ENCODE measurements around the gene QRICH1. TPM values are rescaled to one million over a fixed set of nuclear protein-coding genes. Genes with fewer than 3 reads are reported as not detected.

QRICH1 gene
- total and polyA plus RNA-seq, 10 of the 15 experiments (the other 5 are each of a cell fraction or from before 2014, with no cell fraction given), result 22.2 to 116 (median 81.4) TPM

- no peak overlapping the region for H2AFZ ChIP-seq (ENCODE audit: control insufficient read depth, low read depth, low read length)
- no peak overlapping the region for H3K4me2 ChIP-seq (ENCODE audit: control insufficient read depth, insufficient read depth)
- BruUV-seq (replicated peaks), result no TSS peak
- no peak for ATAC-seq
- no peaks in the 10 kb centered on the region for H4K20me1 ChIP-seq (ENCODE audit: control insufficient read depth, insufficient read depth)
- no peak for TF ChIP-seq SREBF2 (IDR thresholded peaks at IDR 0.05; ENCODE audit: low read length)
- TF ChIP-seq POLR2AphosphoS2 (IDR thresholded peaks at IDR 0.05; ENCODE audit: low read depth, low read length), result no peak
- TF ChIP-seq KAT2A (conservative IDR thresholded peaks at IDR 0.05; ENCODE audit: control insufficient read depth, low read depth, low read length), result no peak
- no peak for TF ChIP-seq SPI1 (IDR thresholded peaks at IDR 0.05; ENCODE audit: borderline replicate concordance, insufficient read depth, low read depth, low read length)
- TF ChIP-seq SIX5 (IDR thresholded peaks at IDR 0.05; ENCODE audit: low read depth, low read length, severe bottlenecking), result no peak
- no peak for TF ChIP-seq IRF5 (IDR thresholded peaks at IDR 0.05; ENCODE audit: borderline replicate concordance)
- TF ChIP-seq KDM1A (IDR thresholded peaks at IDR 0.05; ENCODE audit: borderline replicate concordance), result no peak
- H3K9me3 ChIP-seq (replicated peaks; ENCODE audit: control insufficient read depth, insufficient read depth, low read length), result no peaks in the 10 kb centered on the region
- no peak overlapping the region for H3K27ac ChIP-seq (ENCODE audit: control insufficient read depth, insufficient read depth)
- in situ Hi-C loops (cut with MboI) (no loop called here), intact Hi-C loops (cut with micrococcal nuclease; ENCODE audit: unreplicated experiment) (no loop called here)
- no peak for DNase-seq (ENCODE audit: low read depth, low spot score)
- no peak for FAIRE-seq
- CTCF ChIA-PET, result no interaction called here
- no peak overlapping the region for H3K9ac ChIP-seq (ENCODE audit: control insufficient read depth, insufficient read depth, low read length)
- peaks cover 3 to 4% of the 10 kb centered on the region in 2 experiments; a peak in 2 of 4 replicates for H3K27me3 ChIP-seq (replicated peaks in 1 of 2; ENCODE audit: control insufficient read depth in 2 of 2, insufficient read depth in 2 of 2, low read length in 1 of 2)
- H3K79me2 ChIP-seq (ENCODE audit: control insufficient read depth, insufficient read depth, low read length), result no peaks in the 10 kb centered on the region
- no peaks in the 10 kb centered on the region for H3K4me1 ChIP-seq (ENCODE audit: control insufficient read depth, insufficient read depth, low read length)
- SMC1A ChIA-PET (ENCODE audit: uncharacterized antibody, unreplicated experiment), result no interaction called here
- POLR2A ChIA-PET, result no interaction called here
- 8% methylated on average over 12 of the region's 12 CpGs for WGBS (ENCODE audit: insufficient coverage, insufficient replicate concordance, low lambda C conversion rate, missing lambda C conversion rate)
- no peak overlapping the region for H3K4me3 ChIP-seq
- RAD21 ChIA-PET (ENCODE audit: unreplicated experiment), result no interaction called here
- H3K36me3 ChIP-seq (ENCODE audit: control insufficient read depth in 2 of 2, insufficient read depth in 2 of 2, low read length in 1 of 2), result no peaks in the 10 kb centered on the region
These were observed 37.2 kb upstream of the QRICH1 start for GRCh38 chr3:49131040-49131439.
